GM12878 (cell line): Measurements from ENCODE around the gene BTG2. TPM values are rescaled to one million over a fixed set of nuclear protein-coding genes. Genes with fewer than 3 reads are reported as not detected.

ENCODE experiments used
- ATAC-seq: fragments of 200-7000 bp; cut with Tn5 transposase; 3 replicates; pipeline ENCODE4 v1.9.1; 2020; ENCODE audit warnings: mild to moderate bottlenecking, moderate library complexity
- BruUV-seq: library from RNA; stranded (reverse); fragments of 400-500 nt; replicated peaks from 2 replicates; lab custom pipeline; 2021; lab: Mats Ljungman, UMichigan
- CTCF ChIA-PET: fragments of 300-600 bp; sonication (Branson Sonifier 250); formaldehyde crosslinking; extraction: SDS; loops from one replicate; lab custom pipeline; 2021; ENCODE audit warnings: inconsistent platforms; lab: Yijun Ruan, JAX
- POLR2A ChIA-PET: fragments of 350-600 bp; formaldehyde crosslinking; extraction: SDS; loops from one replicate; lab custom pipeline; 2021; ENCODE audit warnings: inconsistent platforms; lab: Charles Lee
- RAD21 ChIA-PET: fragments of 300-600 bp; sonication (Branson Sonifier 250); formaldehyde crosslinking; loops from one replicate; lab custom pipeline; 2023; ENCODE audit warnings: antibody characterized with exemption; ENCODE audit not compliant: unreplicated experiment; lab: Charles Lee
- SMC1A ChIA-PET: fragments of 300-600 bp; sonication (Branson Sonifier 250); formaldehyde crosslinking; loops from one replicate; lab custom pipeline; 2023; ENCODE audit not compliant: unreplicated experiment, uncharacterized antibody; lab: Charles Lee
- DNase-seq: peaks from one replicate; pipeline ENCODE4 v3.0.0-alpha.2; 2011; ENCODE audit warnings: low read depth, low spot score
- FAIRE-seq: peaks from 3 replicates; lab custom pipeline; 2011; peaks lifted over from hg19 to GRCh38; lab: Jason Lieb, UNC
- H2AFZ ChIP-seq: 2 replicates; pipeline ENCODE4 v1.6.0; 2011; ENCODE audit warnings: low read depth, low read length, control low read depth; ENCODE audit not compliant: control insufficient read depth
- H3K27ac ChIP-seq: 2 replicates; pipeline ENCODE4 v1.5.1; 2011; ENCODE audit warnings: control low read depth; ENCODE audit not compliant: control insufficient read depth, insufficient read depth
- H3K27me3 ChIP-seq, 2 experiments: replicated peaks in 1 of 2; 2 replicates each; pipeline versions ENCODE4 v1.6.0 to v1.6.1; 2011; ENCODE audit warnings: low read length in 1 of 2; ENCODE audit not compliant: control insufficient read depth in 2 of 2, insufficient read depth in 2 of 2
- H3K36me3 ChIP-seq, 2 experiments: 2 replicates each; pipeline ENCODE4 v1.5.1; 2011; ENCODE audit warnings: low read length in 1 of 2; ENCODE audit not compliant: control insufficient read depth in 2 of 2, insufficient read depth in 2 of 2
- H3K4me1 ChIP-seq: 2 replicates; pipeline ENCODE4 v1.6.1; 2011; ENCODE audit warnings: mild to moderate bottlenecking, low read length, moderate library complexity, mixed read lengths; ENCODE audit not compliant: control insufficient read depth, insufficient read depth
- H3K4me2 ChIP-seq: 2 replicates; pipeline ENCODE4 v1.6.0; 2011; ENCODE audit warnings: control low read depth; ENCODE audit not compliant: control insufficient read depth, insufficient read depth
- H3K4me3 ChIP-seq: fragments of 200-600 bp; sonication (generic); 2 replicates; pipeline ENCODE4 v1.5.1; 2016
- H3K79me2 ChIP-seq: 2 replicates; pipeline ENCODE4 v1.6.0; 2011; ENCODE audit warnings: low read length; ENCODE audit not compliant: control insufficient read depth, insufficient read depth
- H3K9ac ChIP-seq: 2 replicates; pipeline ENCODE4 v1.8.0; 2011; ENCODE audit warnings: low read length, control low read depth, mixed read lengths; ENCODE audit not compliant: control insufficient read depth, insufficient read depth
- H3K9me3 ChIP-seq: replicated peaks from 3 replicates; pipeline ENCODE4 v1.5.1; 2011; ENCODE audit warnings: mild to moderate bottlenecking, low read length; ENCODE audit not compliant: control insufficient read depth, insufficient read depth
- H4K20me1 ChIP-seq: 2 replicates; pipeline ENCODE4 v1.6.0; 2011; ENCODE audit not compliant: control insufficient read depth, insufficient read depth
- CBX3 ChIP-seq: fragments of 200-600 bp; sonication (generic); IDR thresholded peaks from 2 replicates; pipeline ENCODE4 v1.6.1; 2016; ENCODE audit warnings: low read depth, borderline replicate concordance
- CHD1 ChIP-seq: IDR thresholded peaks from 2 replicates; pipeline ENCODE4 v1.6.1; 2012; ENCODE audit warnings: low read depth, low read length, improper control_type of control experiment
- CHD4 ChIP-seq: fragments of 200-600 bp; sonication (generic); IDR thresholded peaks from 2 replicates; pipeline ENCODE4 v1.6.1; 2016; ENCODE audit warnings: mild to moderate bottlenecking
- TCF12 ChIP-seq: IDR thresholded peaks from 2 replicates; pipeline ENCODE4 v1.6.1; 2011; ENCODE audit warnings: low read depth, mild to moderate bottlenecking, low read length
- TCF3 ChIP-seq: IDR thresholded peaks from 2 replicates; pipeline ENCODE4 v1.6.1; 2012; ENCODE audit warnings: low read depth, mild to moderate bottlenecking, low read length, borderline replicate concordance; ENCODE audit not compliant: insufficient read depth
- ZNF274 ChIP-seq: IDR thresholded peaks from one replicate; pipeline ENCODE4 v1.8.0; 2011; ENCODE audit not compliant: insufficient read length, insufficient read depth
- ZZZ3 ChIP-seq: IDR thresholded peaks from 2 replicates; pipeline ENCODE4 v1.6.1; 2011; ENCODE audit warnings: low read depth; ENCODE audit not compliant: control insufficient read depth, insufficient read length
- WGBS: methylation state at CpG from one replicate; pipeline ENCODE4 v1.1.6; 2016; ENCODE audit warnings: low lambda C conversion rate; ENCODE audit not compliant: insufficient replicate concordance, insufficient coverage; ENCODE audit errors: missing lambda C conversion rate; 5-methylcytosine and 5-hydroxymethylcytosine counted together
- in situ Hi-C: fragments of 300-500 bp; cut with MboI; formaldehyde crosslinking; loops from 9 replicates; pipeline ENCODE4 v1.14.3; 2018; ENCODE audit warnings: mixed read lengths
- intact Hi-C: fragments of 100-400 bp; cut with micrococcal nuclease; formaldehyde crosslinking; loops from one replicate; pipeline ENCODE4 v1.14.2; 2022; ENCODE audit not compliant: unreplicated experiment
- polyA plus RNA-seq, 11 experiments: library from polyadenylated mRNA; depleted of rRNA in 4 of 11; unstranded in 6 of 11; stranded (reverse) in 5 of 11; fragments of >200 nt; fragmentation: Nextera tagmentation in 4 of 11; fragmentation: Illumina TruSeq in 1 of 11; extraction: Ambion mirVana in 4 of 11; extraction: Trizol in 1 of 11; gene quantifications; 1 replicate in 1 of 11; 2 replicates in 10 of 11; pipeline versions ENCODE4 v1.2.1 to v1.2.3, GENCODE V29; 2011 to 2016; ENCODE audit warnings: inconsistent platforms in 2 of 11, missing spikeins in 2 of 11, low read depth in 1 of 11
- total RNA-seq, 4 experiments: library from RNA; depleted of rRNA in 3 of 4; stranded (reverse); fragments of >200 nt in 3 of 4; fragmentation: Illumina TruSeq in 1 of 4; extraction: Trizol in 1 of 4; gene quantifications; 2 replicates each; pipeline versions ENCODE4 v1.2.1 to v1.2.3, GENCODE V29; 2013 to 2021
- TF ChIP-seq, protein P1 (sequence below): fragments of 450-650 bp; conservative IDR thresholded peaks from 2 replicates; pipeline ENCODE4 v1.6.1; 2017; ENCODE audit warnings: mild to moderate bottlenecking, moderate library complexity
- TF ChIP-seq, protein P2 (sequence below): fragments of 150-350 bp; IDR thresholded peaks from 2 replicates; pipeline ENCODE4 v1.6.1; 2014; ENCODE audit warnings: mild to moderate bottlenecking, low read depth, low read length

Gene BTG2
- total and polyA plus RNA-seq, 10 of the 15 experiments (the other 5 are each of a cell fraction or from before 2014, with no cell fraction given), result 23.3 to 160 (median 98.1) TPM

DNA sequence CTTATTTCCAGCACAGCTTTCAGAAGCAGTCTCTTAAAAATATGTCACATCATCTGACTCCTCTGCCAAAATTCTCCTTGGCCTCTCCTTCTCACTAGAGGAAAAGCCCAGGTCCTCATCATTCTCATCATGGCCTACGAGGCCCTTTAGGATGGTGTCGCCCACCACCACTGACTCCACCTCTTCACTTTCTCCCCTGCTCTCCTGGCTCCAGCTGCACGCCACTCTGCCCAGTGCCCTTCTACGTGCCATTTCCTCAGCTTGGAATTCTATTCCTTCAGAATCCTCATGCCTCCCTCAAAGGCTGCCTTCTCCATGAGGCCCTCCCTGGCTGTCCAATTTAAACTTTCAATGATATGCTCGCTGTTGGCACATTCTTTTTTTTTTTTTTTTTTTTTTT is 25.3 kb upstream of the BTG2 start:
- H3K4me1 ChIP-seq, result peaks cover 44% of the 10 kb centered on the region
- RAD21 ChIA-PET, result interaction anchor here (0.7 to 30.0 kb wide), 5 partner anchors 6 to 646 kb away, joined by 3 to 541 read pairs (median 470); partner anchors contain the start of gene BTG2
- H3K36me3 ChIP-seq, result no peaks in the 10 kb centered on the region
- H3K27me3 ChIP-seq, result no peaks in the 10 kb centered on the region
- no peak for ATAC-seq
- 92% methylated on average over 5 of the region's 5 CpGs for WGBS
- POLR2A ChIA-PET, result interaction anchor here (12.6 to 20.0 kb wide), 3 partner anchors 7 to 44 kb away, joined by 168 to 395 read pairs (median 370); partner anchors contain the start of gene BTG2
- SMC1A ChIA-PET, result interaction anchor here (1.3 to 30.2 kb wide), 4 partner anchors 10 to 57 kb away, joined by 4 to 590 read pairs (median 94); partner anchors contain the start of gene BTG2
- TF ChIP-seq, protein P1, sequence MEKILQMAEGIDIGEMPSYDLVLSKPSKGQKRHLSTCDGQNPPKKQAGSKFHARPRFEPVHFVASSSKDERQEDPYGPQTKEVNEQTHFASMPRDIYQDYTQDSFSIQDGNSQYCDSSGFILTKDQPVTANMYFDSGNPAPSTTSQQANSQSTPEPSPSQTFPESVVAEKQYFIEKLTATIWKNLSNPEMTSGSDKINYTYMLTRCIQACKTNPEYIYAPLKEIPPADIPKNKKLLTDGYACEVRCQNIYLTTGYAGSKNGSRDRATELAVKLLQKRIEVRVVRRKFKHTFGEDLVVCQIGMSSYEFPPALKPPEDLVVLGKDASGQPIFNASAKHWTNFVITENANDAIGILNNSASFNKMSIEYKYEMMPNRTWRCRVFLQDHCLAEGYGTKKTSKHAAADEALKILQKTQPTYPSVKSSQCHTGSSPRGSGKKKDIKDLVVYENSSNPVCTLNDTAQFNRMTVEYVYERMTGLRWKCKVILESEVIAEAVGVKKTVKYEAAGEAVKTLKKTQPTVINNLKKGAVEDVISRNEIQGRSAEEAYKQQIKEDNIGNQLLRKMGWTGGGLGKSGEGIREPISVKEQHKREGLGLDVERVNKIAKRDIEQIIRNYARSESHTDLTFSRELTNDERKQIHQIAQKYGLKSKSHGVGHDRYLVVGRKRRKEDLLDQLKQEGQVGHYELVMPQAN, result no peak
- TF ChIP-seq CBX3 (no peak), ZZZ3 (no peak), CHD1 (no peak), TCF3 (no peak), CHD4 (no peak), ZNF274 (no peak), TCF12 (no peak)
- TF ChIP-seq, protein P2, sequence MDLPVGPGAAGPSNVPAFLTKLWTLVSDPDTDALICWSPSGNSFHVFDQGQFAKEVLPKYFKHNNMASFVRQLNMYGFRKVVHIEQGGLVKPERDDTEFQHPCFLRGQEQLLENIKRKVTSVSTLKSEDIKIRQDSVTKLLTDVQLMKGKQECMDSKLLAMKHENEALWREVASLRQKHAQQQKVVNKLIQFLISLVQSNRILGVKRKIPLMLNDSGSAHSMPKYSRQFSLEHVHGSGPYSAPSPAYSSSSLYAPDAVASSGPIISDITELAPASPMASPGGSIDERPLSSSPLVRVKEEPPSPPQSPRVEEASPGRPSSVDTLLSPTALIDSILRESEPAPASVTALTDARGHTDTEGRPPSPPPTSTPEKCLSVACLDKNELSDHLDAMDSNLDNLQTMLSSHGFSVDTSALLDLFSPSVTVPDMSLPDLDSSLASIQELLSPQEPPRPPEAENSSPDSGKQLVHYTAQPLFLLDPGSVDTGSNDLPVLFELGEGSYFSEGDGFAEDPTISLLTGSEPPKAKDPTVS, result no peak
- H3K9ac ChIP-seq, result no peak overlapping the region
- no peak overlapping the region for H3K4me2 ChIP-seq
- BruUV-seq, result no TSS peak
- H3K9me3 ChIP-seq, result no peaks in the 10 kb centered on the region
- in situ Hi-C loops, result loop anchor here (25.0 kb wide), 1 partner anchor 1232 kb away; the partner anchor contains the start of gene MDM4
- no peak for FAIRE-seq
- H2AFZ ChIP-seq, result no peak overlapping the region
- no peak for DNase-seq
- H4K20me1 ChIP-seq, result no peaks in the 10 kb centered on the region
- H3K79me2 ChIP-seq, result no peaks in the 10 kb centered on the region
- H3K4me3 ChIP-seq, result no peak overlapping the region
- intact Hi-C loops, result no loop called here
- no peak overlapping the region for H3K27ac ChIP-seq
- CTCF ChIA-PET, result interaction anchor here (1.9 to 15.2 kb wide), 5 partner anchors 10 to 59 kb away, joined by 7 to 854 read pairs (median 186); no protein-coding TSS in a partner anchor
